ENCODE measurements around the gene PSMC4. TPM values are rescaled to one million over a fixed set of nuclear protein-coding genes. Genes with fewer than 3 reads are reported as not detected.

The PSMC4 gene
- total RNA-seq, 1 experiment from 2014 or later, result 99.7 TPM

DNA sequence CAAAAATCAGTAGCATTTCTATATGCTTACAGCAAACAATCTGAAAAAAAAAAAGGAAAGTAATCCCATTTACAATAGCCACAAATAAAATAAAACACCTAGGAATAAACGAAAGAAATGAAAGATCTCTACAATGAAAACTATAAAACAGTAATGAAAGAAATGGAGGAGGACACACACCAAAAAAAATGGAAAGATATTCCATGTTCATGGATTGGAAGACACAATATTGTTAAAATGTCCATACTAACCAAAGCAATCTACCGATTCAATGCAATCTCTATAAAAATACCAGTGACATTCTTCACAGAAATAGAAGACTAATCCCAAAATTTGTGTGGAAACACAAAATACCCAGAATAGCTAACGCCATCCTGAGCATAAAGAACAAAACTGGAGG lies 41.2 kb upstream of the PSMC4 start:
- Histone ChIP-seq H3K4me1 (ENCODE audit: low read length) (no peaks in the 10 kb centered on the region), H3K27me3 (ENCODE audit: low read length) (no peaks in the 10 kb centered on the region), H3K9me3 (ENCODE audit: low read length) (no peaks in the 10 kb centered on the region), H3K9me2 (replicated peaks; ENCODE audit: insufficient read depth, low read length) (no peaks in the 10 kb centered on the region), H3K9ac (ENCODE audit: low read length) (no peak overlapping the region), H3K79me2 (ENCODE audit: low read length) (no peaks in the 10 kb centered on the region), H2AFZ (ENCODE audit: low read length) (no peak overlapping the region), H4K20me1 (ENCODE audit: insufficient read depth, low read depth, low read length) (no peaks in the 10 kb centered on the region), H3K4me3 (ENCODE audit: low read length) (no peak overlapping the region), H3K27ac (ENCODE audit: low read length) (no peak overlapping the region), H3K36me3 (ENCODE audit: insufficient read depth, low read length) (no peaks in the 10 kb centered on the region), H3K4me2 (ENCODE audit: low read depth, low read length, poor library complexity, severe bottlenecking) (no peak overlapping the region)
- DNase-seq, result peak; percentile 11

GRCh38 chr19:39934584-39935363 lies 36.2 kb upstream of the PSMC4 start, which contains the start of gene FCGBP:
Gene FCGBP, minus strand, starts transcription at chr19:39934634.
- DNase-seq, result no peak
- Histone ChIP-seq H3K9me2 (replicated peaks; ENCODE audit: insufficient read depth, low read length) (no peaks in the 10 kb centered on the region), H4K20me1 (ENCODE audit: insufficient read depth, low read depth, low read length) (no peaks in the 10 kb centered on the region), H3K4me3 (ENCODE audit: low read length) (no peak within 1 kb of the TSS), H3K4me2 (ENCODE audit: low read depth, low read length, poor library complexity, severe bottlenecking) (no peak within 1 kb of the TSS), H3K9me3 (ENCODE audit: low read length) (no peaks in the 10 kb centered on the region), H3K4me1 (ENCODE audit: low read length) (no peaks in the 10 kb centered on the region), H3K27ac (ENCODE audit: low read length) (no peak within 1 kb of the TSS), H3K36me3 (ENCODE audit: insufficient read depth, low read length) (no peaks in the 10 kb centered on the region), H2AFZ (ENCODE audit: low read length) (no peak within 1 kb of the TSS), H3K79me2 (ENCODE audit: low read length) (no peaks in the 10 kb centered on the region), H3K9ac (ENCODE audit: low read length) (no peak within 1 kb of the TSS), H3K27me3 (ENCODE audit: low read length) (no peaks in the 10 kb centered on the region)

- Histone ChIP-seq H3K79me2 (ENCODE audit: low read length) (no peaks in the 10 kb centered on the region), H4K20me1 (ENCODE audit: insufficient read depth, low read depth, low read length) (no peaks in the 10 kb centered on the region), H3K4me1 (ENCODE audit: low read length) (no peaks in the 10 kb centered on the region)
These were observed 35.7 kb upstream of the PSMC4 start for GRCh38 chr19:39935364-39935661.

GRCh38 chr19:39936020-39936419 lies 34.9 kb upstream of the PSMC4 start:
- no peaks in the 10 kb centered on the region for H4K20me1 ChIP-seq (ENCODE audit: insufficient read depth, low read depth, low read length)
- no peak overlapping the region for H3K9ac ChIP-seq (ENCODE audit: low read length)
- H3K4me3 ChIP-seq (ENCODE audit: low read length), result no peak overlapping the region
- H3K9me2 ChIP-seq (replicated peaks; ENCODE audit: insufficient read depth, low read length), result no peaks in the 10 kb centered on the region
- no peaks in the 10 kb centered on the region for H3K27me3 ChIP-seq (ENCODE audit: low read length)
- H3K4me1 ChIP-seq (ENCODE audit: low read length), result no peaks in the 10 kb centered on the region
- H3K9me3 ChIP-seq (ENCODE audit: low read length), result peaks cover 3% of the 10 kb centered on the region; the same call in 1 of the 2 replicates
- no peak for DNase-seq
- no peaks in the 10 kb centered on the region for H3K79me2 ChIP-seq (ENCODE audit: low read length)
- no peaks in the 10 kb centered on the region; the same call in 1 of the 2 replicates for H3K36me3 ChIP-seq (ENCODE audit: insufficient read depth, low read length)
- no peak overlapping the region for H2AFZ ChIP-seq (ENCODE audit: low read length)
- no peak overlapping the region for H3K27ac ChIP-seq (ENCODE audit: low read length)
- H3K4me2 ChIP-seq (ENCODE audit: low read depth, low read length, poor library complexity, severe bottlenecking), result no peak overlapping the region

More at GRCh38 chr19:39935364-39935661, 35.7 kb upstream of the PSMC4 start:
- DNase-seq, result no peak
- Histone ChIP-seq H3K9me3 (ENCODE audit: low read length) (peaks cover 3% of the 10 kb centered on the region; the same call in 1 of the 2 replicates), H2AFZ (ENCODE audit: low read length) (no peak overlapping the region), H3K27ac (ENCODE audit: low read length) (no peak overlapping the region), H3K9ac (ENCODE audit: low read length) (no peak overlapping the region), H3K4me3 (ENCODE audit: low read length) (no peak overlapping the region), H3K9me2 (replicated peaks; ENCODE audit: insufficient read depth, low read length) (no peaks in the 10 kb centered on the region), H3K36me3 (ENCODE audit: insufficient read depth, low read length) (no peaks in the 10 kb centered on the region; the same call in 1 of the 2 replicates), H3K4me2 (ENCODE audit: low read depth, low read length, poor library complexity, severe bottlenecking) (no peak overlapping the region), H3K27me3 (ENCODE audit: low read length) (no peaks in the 10 kb centered on the region)

GRCh38 chr19:39936622-39937021 lies 34.3 kb upstream of the PSMC4 start:
- Histone ChIP-seq H3K4me1 (ENCODE audit: low read length) (peaks cover 6% of the 10 kb centered on the region), H4K20me1 (ENCODE audit: insufficient read depth, low read depth, low read length) (no peaks in the 10 kb centered on the region)

DNA sequence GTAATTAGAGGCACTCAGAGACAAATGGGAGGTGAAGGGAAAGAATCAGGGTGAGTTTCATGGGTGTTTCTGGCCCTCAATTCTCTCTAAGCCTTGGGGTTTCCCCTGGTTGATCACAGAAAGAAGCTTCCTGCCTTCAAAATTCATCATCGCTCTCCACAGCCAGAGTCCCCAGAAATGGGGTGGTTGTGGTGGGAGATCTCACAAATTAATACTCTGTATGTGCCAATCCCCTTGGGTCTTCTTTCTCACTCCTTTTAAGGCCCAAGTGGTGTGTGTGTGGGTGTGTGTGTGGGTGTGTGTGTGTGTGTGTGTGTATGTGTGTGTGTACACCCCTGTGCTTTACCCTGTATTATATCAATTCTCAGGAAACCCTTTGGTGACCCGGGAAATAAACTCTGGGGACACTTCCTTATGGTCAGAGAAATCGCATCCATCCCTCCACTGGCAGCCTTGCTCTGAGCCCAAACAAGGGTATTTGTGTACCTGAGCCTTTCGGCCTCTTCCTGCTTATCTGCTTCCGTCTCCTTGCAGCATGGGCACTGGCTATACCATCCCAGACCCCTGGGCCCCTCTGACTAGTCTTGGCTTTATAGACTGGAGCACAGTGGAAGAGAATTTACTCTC lies 33.8 kb upstream of the PSMC4 start:
- Histone ChIP-seq H2AFZ (ENCODE audit: low read length) (no peak overlapping the region), H3K4me2 (ENCODE audit: low read depth, low read length, poor library complexity, severe bottlenecking) (no peak overlapping the region), H3K79me2 (ENCODE audit: low read length) (no peaks in the 10 kb centered on the region), H3K4me1 (ENCODE audit: low read length) (peaks cover 12% of the 10 kb centered on the region), H3K9me2 (replicated peaks; ENCODE audit: insufficient read depth, low read length) (no peaks in the 10 kb centered on the region), H3K4me3 (ENCODE audit: low read length) (no peak overlapping the region), H3K27me3 (ENCODE audit: low read length) (no peaks in the 10 kb centered on the region), H3K9ac (ENCODE audit: low read length) (no peak overlapping the region), H4K20me1 (ENCODE audit: insufficient read depth, low read depth, low read length) (no peaks in the 10 kb centered on the region), H3K36me3 (ENCODE audit: insufficient read depth, low read length) (no peaks in the 10 kb centered on the region; the same call in 1 of the 2 replicates), H3K27ac (ENCODE audit: low read length) (no peak overlapping the region), H3K9me3 (ENCODE audit: low read length) (peaks cover 3% of the 10 kb centered on the region; the same call in 1 of the 2 replicates)
- no peak for DNase-seq

More at GRCh38 chr19:39936622-39937021, 34.3 kb upstream of the PSMC4 start:
- Histone ChIP-seq H3K9me2 (replicated peaks; ENCODE audit: insufficient read depth, low read length) (no peaks in the 10 kb centered on the region), H3K27ac (ENCODE audit: low read length) (no peak overlapping the region), H3K9ac (ENCODE audit: low read length) (no peak overlapping the region), H3K4me2 (ENCODE audit: low read depth, low read length, poor library complexity, severe bottlenecking) (no peak overlapping the region), H3K79me2 (ENCODE audit: low read length) (no peaks in the 10 kb centered on the region), H2AFZ (ENCODE audit: low read length) (no peak overlapping the region), H3K27me3 (ENCODE audit: low read length) (no peaks in the 10 kb centered on the region), H3K4me3 (ENCODE audit: low read length) (no peak overlapping the region), H3K9me3 (ENCODE audit: low read length) (peaks cover 3% of the 10 kb centered on the region; the same call in 1 of the 2 replicates), H3K36me3 (ENCODE audit: insufficient read depth, low read length) (no peaks in the 10 kb centered on the region; the same call in 1 of the 2 replicates)
- no peak for DNase-seq

GRCh38 chr19:39937787-39938186 lies 33.2 kb upstream of the PSMC4 start:
- no peak overlapping the region for H3K27ac ChIP-seq (ENCODE audit: low read length)
- no peak overlapping the region for H3K9ac ChIP-seq (ENCODE audit: low read length)
- no peaks in the 10 kb centered on the region; the same call in 1 of the 2 replicates for H3K36me3 ChIP-seq (ENCODE audit: insufficient read depth, low read length)
- no peaks in the 10 kb centered on the region for H3K27me3 ChIP-seq (ENCODE audit: low read length)
- no peaks in the 10 kb centered on the region for H4K20me1 ChIP-seq (ENCODE audit: insufficient read depth, low read depth, low read length)
- no peaks in the 10 kb centered on the region for H3K79me2 ChIP-seq (ENCODE audit: low read length)
- H3K4me1 ChIP-seq (ENCODE audit: low read length), result peaks cover 16% of the 10 kb centered on the region
- no peak for DNase-seq
- H3K4me2 ChIP-seq (ENCODE audit: low read depth, low read length, poor library complexity, severe bottlenecking), result no peak overlapping the region
- H3K9me3 ChIP-seq (ENCODE audit: low read length), result peaks cover 3% of the 10 kb centered on the region; the same call in 1 of the 2 replicates
- no peaks in the 10 kb centered on the region for H3K9me2 ChIP-seq (replicated peaks; ENCODE audit: insufficient read depth, low read length)
- H3K4me3 ChIP-seq (ENCODE audit: low read length), result no peak overlapping the region
- H2AFZ ChIP-seq (ENCODE audit: low read length), result no peak overlapping the region

DNA sequence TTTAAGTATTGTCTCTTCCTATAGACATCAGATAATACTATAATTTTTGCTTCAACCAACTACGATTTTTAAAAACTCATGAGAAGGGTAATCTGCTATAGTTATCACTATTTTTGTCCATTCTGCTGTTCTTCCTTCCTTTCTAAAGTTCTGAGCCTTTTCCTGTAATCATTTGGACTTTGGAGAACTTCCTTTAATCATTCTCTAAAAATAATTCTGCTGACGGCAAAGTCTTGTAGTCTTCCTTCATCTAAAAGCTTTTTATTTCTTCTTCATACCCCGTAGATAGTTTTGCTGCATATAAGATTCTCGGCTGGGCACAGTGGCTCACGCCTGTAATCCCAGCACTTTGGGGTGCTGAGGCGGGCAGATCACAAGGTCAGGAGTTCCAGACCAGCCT lies 31.4 kb upstream of the PSMC4 start:
- Histone ChIP-seq H3K4me2 (ENCODE audit: low read depth, low read length, poor library complexity, severe bottlenecking) (no peak overlapping the region), H3K36me3 (ENCODE audit: insufficient read depth, low read length) (no peaks in the 10 kb centered on the region; the same call in 1 of the 2 replicates)

More for the DNA sequence above, 31.4 kb upstream of the PSMC4 start:
- Histone ChIP-seq H3K9me2 (replicated peaks; ENCODE audit: insufficient read depth, low read length) (no peaks in the 10 kb centered on the region), H3K27ac (ENCODE audit: low read length) (no peak overlapping the region), H2AFZ (ENCODE audit: low read length) (no peak overlapping the region), H3K9ac (ENCODE audit: low read length) (no peak overlapping the region), H3K9me3 (ENCODE audit: low read length) (peaks cover 3% of the 10 kb centered on the region; the same call in 1 of the 2 replicates), H3K79me2 (ENCODE audit: low read length) (no peaks in the 10 kb centered on the region), H3K27me3 (ENCODE audit: low read length) (no peaks in the 10 kb centered on the region), H3K4me3 (ENCODE audit: low read length) (no peak overlapping the region), H4K20me1 (ENCODE audit: insufficient read depth, low read depth, low read length) (no peaks in the 10 kb centered on the region), H3K4me1 (ENCODE audit: low read length) (peaks cover 16% of the 10 kb centered on the region)
- DNase-seq, result no peak
